OCI-LY1 (cell line): ENCODE results near the gene CLTRN.

Source experiments
- CTCF ChIP-seq: fragments of 200-600 bp; sonication (generic), shearing (Covaris generic); IDR thresholded peaks from 2 replicates; pipeline ENCODE4 v1.5.1; 2017; ENCODE audit warnings: mild to moderate bottlenecking, antibody characterized with exemption, low read length, moderate library complexity, mixed read lengths
- EZH2 ChIP-seq: fragments of 200-600 bp; sonication (generic), shearing (Covaris generic); IDR thresholded peaks from 2 replicates; pipeline ENCODE4 v1.8.0; 2017; ENCODE audit warnings: borderline replicate concordance, mixed run types, mild to moderate bottlenecking, antibody characterized with exemption, low read length, moderate library complexity, mixed read lengths

GRCh38 chrX:15673970-15674369 is 9.4 kb upstream of the CLTRN start:
- no peak for TF ChIP-seq CTCF
- TF ChIP-seq EZH2: no peak
